Mesothelial cell of epicardium (in vitro differentiated cells): ENCODE measurements around the gene OGDH. TPM values are rescaled to one million over a fixed set of nuclear protein-coding genes. Genes with fewer than 3 reads are reported as not detected.

Source experiments
- DNase-seq, 2 experiments: peaks; one replicate each; pipeline ENCODE4 v3.0.0; 2021; ENCODE audit warnings: low spot score in 2 of 2; ENCODE audit not compliant: unreplicated experiment in 2 of 2
- H3K27ac Mint-ChIP-seq: 2 replicates; pipeline ENCODE4 v1.8.0; 2021; ENCODE audit warnings: mixed read lengths
- H3K27me3 Mint-ChIP-seq: 2 replicates; pipeline ENCODE4 v1.8.0; 2021; ENCODE audit warnings: low read depth, mixed read lengths
- H3K36me3 Mint-ChIP-seq: 2 replicates; pipeline ENCODE4 v1.8.0; 2021; ENCODE audit warnings: mixed read lengths
- H3K4me1 Mint-ChIP-seq: 2 replicates; pipeline ENCODE4 v1.8.0; 2021; ENCODE audit warnings: mixed read lengths
- H3K4me3 Mint-ChIP-seq: 2 replicates; pipeline ENCODE4 v1.8.0; 2021; ENCODE audit warnings: mild to moderate bottlenecking, moderate library complexity, mixed read lengths
- H3K9me3 Mint-ChIP-seq: 2 replicates; pipeline ENCODE4 v1.8.0; 2021; ENCODE audit warnings: mixed read lengths
- CTCF ChIP-seq: fragments of 200-600 bp; sonication (generic); IDR thresholded peaks from one replicate; pipeline ENCODE4 v1.5.0; 2021; ENCODE audit warnings: antibody characterized with exemption; ENCODE audit not compliant: unreplicated experiment
- total RNA-seq: library from RNA; stranded (reverse); gene quantifications from 3 replicates; pipeline ENCODE4 v1.2.1, GENCODE V29; 2021

Gene OGDH
- total RNA-seq, 1 donor from 2014 or later, result 71.2 TPM

GRCh38 chr7:44624318-44624717 lies 17.9 kb downstream of the OGDH start:
- peaks cover 6% of the 10 kb centered on the region for H3K4me1 Mint-ChIP-seq
- H3K27ac Mint-ChIP-seq, result no peak overlapping the region
- no peak overlapping the region for H3K4me3 Mint-ChIP-seq

GRCh38 chr7:44625526-44626471 lies 19.4 kb downstream of the OGDH start:
- no peak for DNase-seq
- H3K4me3 Mint-ChIP-seq, result no peak overlapping the region
- no peaks in the 10 kb centered on the region for H3K4me1 Mint-ChIP-seq
- no peak overlapping the region for H3K27ac Mint-ChIP-seq
- no peaks in the 10 kb centered on the region for H3K27me3 Mint-ChIP-seq
- TF ChIP-seq CTCF, result no peak
- no peaks in the 10 kb centered on the region for H3K9me3 Mint-ChIP-seq
- peaks cover 13% of the 10 kb centered on the region for H3K36me3 Mint-ChIP-seq

More at GRCh38 chr7:44624318-44624717, 17.9 kb downstream of the OGDH start:
- Mint-ChIP-seq H3K9me3 (no peaks in the 10 kb centered on the region), H3K27me3 (no peaks in the 10 kb centered on the region), H3K36me3 (peaks cover 11% of the 10 kb centered on the region)
- no peak for TF ChIP-seq CTCF
- no peak for DNase-seq

GRCh38 chr7:44626620-44627019 lies 20.2 kb downstream of the OGDH start:
- TF ChIP-seq CTCF, result no peak
- Mint-ChIP-seq H3K4me1 (peaks cover 3% of the 10 kb centered on the region), H3K4me3 (no peak overlapping the region), H3K9me3 (no peaks in the 10 kb centered on the region), H3K36me3 (peaks cover 13% of the 10 kb centered on the region), H3K27me3 (no peaks in the 10 kb centered on the region), H3K27ac (no peak overlapping the region)
- DNase-seq, result no peak

- Mint-ChIP-seq H3K9me3 (no peaks in the 10 kb centered on the region), H3K4me3 (no peak overlapping the region), H3K27ac (no peak overlapping the region), H3K36me3 (peaks cover 13% of the 10 kb centered on the region), H3K27me3 (no peaks in the 10 kb centered on the region), H3K4me1 (peaks cover 7% of the 10 kb centered on the region)
- DNase-seq, result no peak
- TF ChIP-seq CTCF, result no peak
Measured at GRCh38 chr7:44629829-44630522, 23.5 kb downstream of the OGDH start.

- H3K27me3 Mint-ChIP-seq, result no peaks in the 10 kb centered on the region
Measured at GRCh38 chr7:44630792-44631457, 24.5 kb downstream of the OGDH start.

More at GRCh38 chr7:44630792-44631457, 24.5 kb downstream of the OGDH start:
- Mint-ChIP-seq H3K4me3 (no peak overlapping the region), H3K9me3 (no peaks in the 10 kb centered on the region), H3K27ac (peak overlapping the region; percentile 39), H3K4me1 (peaks cover 7% of the 10 kb centered on the region), H3K36me3 (peaks cover 12% of the 10 kb centered on the region)
- TF ChIP-seq CTCF, result no peak
- DNase-seq, result no peak
